Suprapubic skin (tissue), 3 donors: ENCODE results near the gene FAM89B.

Experiments
- POLR2A ChIP-seq, 2 donors: fragments of 450-650 bp; IDR thresholded peaks; one replicate each; pipeline ENCODE4 v1.6.1; 2017; ENCODE audit warnings: antibody characterized with exemption in 2 of 2, mild to moderate bottlenecking in 2 of 2, moderate library complexity in 2 of 2
- TF ChIP-seq, protein P1 (sequence below), 2 donors: fragments of 200-600 bp in 1 of 2; fragments of 450-650 bp in 1 of 2; sonication (generic) in 1 of 2; IDR thresholded peaks; one replicate each; pipeline ENCODE4 v1.5.1; 2016 to 2019; ENCODE audit warnings: antibody characterized with exemption in 2 of 2, mild to moderate bottlenecking in 1 of 2, moderate library complexity in 1 of 2

DNA sequence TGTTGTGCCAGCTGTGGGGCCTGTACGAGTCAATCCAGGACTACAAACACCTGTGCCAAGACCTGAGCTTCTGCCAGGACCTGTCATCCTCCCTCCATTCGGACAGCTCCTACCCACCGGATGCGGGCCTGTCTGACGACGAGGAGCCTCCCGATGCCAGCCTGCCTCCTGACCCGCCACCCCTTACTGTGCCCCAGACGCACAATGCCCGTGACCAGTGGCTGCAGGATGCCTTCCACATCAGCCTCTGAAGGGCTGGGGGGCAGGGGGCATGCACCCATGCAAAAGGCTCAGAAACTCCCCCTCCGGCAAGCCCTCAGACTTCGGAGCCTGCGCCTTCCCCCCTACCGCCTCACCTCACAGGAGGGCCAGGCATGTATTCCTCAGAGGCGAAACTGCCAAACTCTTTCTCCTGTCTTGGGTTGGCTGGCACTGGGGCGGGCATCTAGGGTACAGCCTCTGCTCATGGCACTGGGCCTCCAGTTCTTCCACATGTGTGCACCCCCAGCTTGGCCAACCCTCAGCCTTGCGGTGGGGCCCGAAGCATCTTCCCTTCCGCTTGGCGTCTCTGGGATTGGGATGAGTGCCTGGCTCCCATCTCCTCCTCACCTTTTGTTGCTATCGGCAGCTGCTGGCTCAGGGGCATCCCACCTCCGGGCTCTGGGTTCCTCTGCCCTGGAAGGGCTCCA is 1.2 kb downstream of the FAM89B start:
- TF ChIP-seq, protein P1, sequence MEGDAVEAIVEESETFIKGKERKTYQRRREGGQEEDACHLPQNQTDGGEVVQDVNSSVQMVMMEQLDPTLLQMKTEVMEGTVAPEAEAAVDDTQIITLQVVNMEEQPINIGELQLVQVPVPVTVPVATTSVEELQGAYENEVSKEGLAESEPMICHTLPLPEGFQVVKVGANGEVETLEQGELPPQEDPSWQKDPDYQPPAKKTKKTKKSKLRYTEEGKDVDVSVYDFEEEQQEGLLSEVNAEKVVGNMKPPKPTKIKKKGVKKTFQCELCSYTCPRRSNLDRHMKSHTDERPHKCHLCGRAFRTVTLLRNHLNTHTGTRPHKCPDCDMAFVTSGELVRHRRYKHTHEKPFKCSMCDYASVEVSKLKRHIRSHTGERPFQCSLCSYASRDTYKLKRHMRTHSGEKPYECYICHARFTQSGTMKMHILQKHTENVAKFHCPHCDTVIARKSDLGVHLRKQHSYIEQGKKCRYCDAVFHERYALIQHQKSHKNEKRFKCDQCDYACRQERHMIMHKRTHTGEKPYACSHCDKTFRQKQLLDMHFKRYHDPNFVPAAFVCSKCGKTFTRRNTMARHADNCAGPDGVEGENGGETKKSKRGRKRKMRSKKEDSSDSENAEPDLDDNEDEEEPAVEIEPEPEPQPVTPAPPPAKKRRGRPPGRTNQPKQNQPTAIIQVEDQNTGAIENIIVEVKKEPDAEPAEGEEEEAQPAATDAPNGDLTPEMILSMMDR (IDR thresholded peaks at IDR 0.05) = no peak
- no peak for TF ChIP-seq POLR2A (IDR thresholded peaks at IDR 0.05)
